Common myeloid progenitor, CD34-positive (primary cell): ENCODE results near the gene PLEKHA6.
A peak's percentile ranks its signal among the peaks of the same experiment; 100 is the strongest.

Experiments used
- CTCF ChIA-PET: fragments of 350-600 bp; sonication (Branson Sonifier 250); formaldehyde crosslinking; loops from one replicate; lab custom pipeline; 2021; ENCODE audit warnings: antibody characterized with exemption; lab: Charles Lee
- POLR2A ChIA-PET: fragments of 350-600 bp; sonication (Branson Sonifier 250); formaldehyde crosslinking; loops from one replicate; lab custom pipeline; 2021; ENCODE audit warnings: antibody characterized with exemption; lab: Charles Lee
- DNase-seq, 3 donors: peaks; one replicate each; pipeline versions ENCODE4 v3.0.0 to v3.0.0-alpha.2; 2013
- H3K27ac ChIP-seq, 2 experiments: 1 replicate in 1 of 2; 2 replicates in 1 of 2; pipeline ENCODE4 v1.7.0; 2013; ENCODE audit warnings: inconsistent platforms in 2 of 2, low read length in 2 of 2, mild to moderate bottlenecking in 2 of 2, low read depth in 1 of 2, moderate library complexity in 1 of 2; ENCODE audit not compliant: severe bottlenecking in 2 of 2, insufficient read depth in 1 of 2, poor library complexity in 1 of 2
- H3K27me3 ChIP-seq, 5 experiments: replicated peaks in 2 of 5; 1 replicate in 3 of 5; 2 replicates in 2 of 5; pipeline versions ENCODE4 v1.6.1 to v1.7.0; 2013; ENCODE audit warnings: low read length in 4 of 5, mild to moderate bottlenecking in 2 of 5, moderate library complexity in 2 of 5, inconsistent platforms in 1 of 5; ENCODE audit not compliant: insufficient read depth in 5 of 5, control insufficient read depth in 4 of 5
- H3K36me3 ChIP-seq, 4 experiments: 1 replicate in 2 of 4; 2 replicates in 2 of 4; pipeline versions ENCODE4 v1.6.1 to v1.7.0; 2013; ENCODE audit warnings: low read length in 3 of 4, control low read depth in 1 of 4, mild to moderate bottlenecking in 1 of 4; ENCODE audit not compliant: control insufficient read depth in 4 of 4, insufficient read depth in 4 of 4
- H3K4me1 ChIP-seq, 4 experiments: 1 replicate in 3 of 4; 2 replicates in 1 of 4; pipeline versions ENCODE4 v1.6.1 to v1.7.1; 2013; ENCODE audit warnings: low read length in 3 of 4, mild to moderate bottlenecking in 3 of 4, control low read depth in 1 of 4, inconsistent platforms in 1 of 4, moderate library complexity in 1 of 4; ENCODE audit not compliant: control insufficient read depth in 4 of 4, insufficient read depth in 4 of 4; ENCODE audit errors: control extremely low read depth in 1 of 4
- H3K4me3 ChIP-seq, 7 experiments: 1 replicate in 4 of 7; 2 replicates in 3 of 7; pipeline versions ENCODE4 v1.5.1 to v1.7.0; 2013; ENCODE audit warnings: mild to moderate bottlenecking in 7 of 7, low read length in 6 of 7, moderate library complexity in 6 of 7, inconsistent platforms in 2 of 7, low read depth in 2 of 7, control low read depth in 1 of 7; ENCODE audit not compliant: insufficient read depth in 4 of 7, control insufficient read depth in 1 of 7; ENCODE audit errors: extremely low read depth in 1 of 7
- H3K9me3 ChIP-seq, 5 experiments: 1 replicate in 4 of 5; 2 replicates in 1 of 5; pipeline versions ENCODE4 v1.6.1 to v1.7.1; 2013; ENCODE audit warnings: low read length in 4 of 5, mild to moderate bottlenecking in 2 of 5, inconsistent platforms in 1 of 5, low read depth in 1 of 5, moderate library complexity in 1 of 5; ENCODE audit not compliant: control insufficient read depth in 4 of 5, insufficient read depth in 2 of 5; ENCODE audit errors: control extremely low read depth in 1 of 5
- whole genome bisulfite sequencing: methylation state at CpG from one replicate; pipeline ENCODE4 v1.1.5; 2013; ENCODE audit not compliant: insufficient coverage; 5-methylcytosine and 5-hydroxymethylcytosine counted together

PLEKHA6 gene

DNA sequence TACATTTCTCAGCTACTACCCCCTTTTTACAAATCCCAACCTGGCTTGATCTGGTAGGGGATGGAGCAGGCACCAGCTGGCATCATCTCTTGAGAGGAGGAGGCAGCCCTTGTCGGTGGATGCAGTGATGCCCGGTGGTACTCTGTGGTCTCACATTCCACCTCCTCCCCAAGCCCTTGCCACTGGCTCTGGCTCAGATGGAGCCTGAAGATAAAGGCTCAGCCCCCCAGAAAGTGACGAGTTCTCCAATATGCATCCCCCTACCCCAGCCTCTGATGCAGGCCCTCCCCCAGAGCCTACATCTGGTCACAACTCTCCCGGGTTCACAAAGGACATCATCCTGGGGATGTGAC, 142.1 kb downstream of the PLEKHA6 start:
- Histone ChIP-seq H3K4me1 (peaks cover 0 to 19% (median 16%) of the 10 kb centered on the region in 4 experiments), H3K4me3 (no peak overlapping the region), H3K27me3 (no peaks in the 10 kb centered on the region), H3K27ac (no peak overlapping the region), H3K36me3 (peaks cover 0 to 4% (median 0%) of the 10 kb centered on the region in 4 experiments), H3K9me3 (no peaks in the 10 kb centered on the region)
- WGBS: 90% methylated on average over 1 of the region's 4 CpGs
- ChIA-PET POLR2A (no interaction called here), CTCF (interaction anchor here (1.5 to 4.9 kb wide), 4 partner anchors 36 to 144 kb away, joined by 3 to 74 read pairs (median 4); partner anchors contain the start of gene PLEKHA6)
- DNase-seq: no peak

DNA sequence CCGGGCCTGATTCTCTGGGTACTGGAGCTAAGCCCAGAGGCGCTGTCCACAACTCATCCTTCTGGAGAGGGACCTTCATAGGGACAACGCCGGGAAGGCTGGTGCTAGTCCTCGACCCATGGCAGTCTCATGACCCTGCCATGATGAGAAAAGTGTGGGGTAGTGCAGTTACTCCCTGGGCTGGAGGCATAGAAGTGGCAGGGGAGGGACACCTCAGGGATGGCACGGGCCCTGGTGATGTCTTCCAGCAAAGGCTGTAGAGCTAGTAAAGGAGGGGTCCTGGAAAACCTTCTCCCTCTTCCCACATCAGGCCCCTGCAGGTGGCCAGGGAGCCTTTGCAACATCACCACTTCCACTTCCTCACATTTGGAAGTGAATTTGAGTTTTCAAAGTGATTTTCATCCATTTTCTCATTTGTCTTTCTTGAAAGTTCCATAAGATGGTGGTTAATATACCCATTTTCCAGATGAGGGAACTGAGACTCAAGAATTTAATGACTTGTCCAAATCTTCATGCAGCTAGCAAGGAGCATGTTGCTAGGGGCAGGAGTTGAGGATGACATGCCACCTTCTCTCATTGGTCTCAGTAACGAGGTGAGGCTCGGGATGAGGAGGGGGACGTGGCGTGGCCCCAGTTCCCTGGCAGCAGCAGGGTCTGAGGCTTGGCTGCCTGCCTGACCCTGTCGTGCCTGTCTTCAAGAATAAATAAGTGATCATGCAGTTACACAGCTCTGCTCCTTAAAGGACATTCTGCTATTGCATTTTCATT, 142.7 kb downstream of the PLEKHA6 start:
- Histone ChIP-seq H3K36me3 (peaks cover 0 to 2% (median 0%) of the 10 kb centered on the region in 4 experiments), H3K4me1 (peaks cover 0 to 19% (median 16%) of the 10 kb centered on the region in 4 experiments), H3K27me3 (no peaks in the 10 kb centered on the region), H3K9me3 (no peaks in the 10 kb centered on the region), H3K27ac (no peak overlapping the region), H3K4me3 (no peak overlapping the region)
- no peak for DNase-seq
- POLR2A ChIA-PET: no interaction called here
- CTCF ChIA-PET: interaction anchor here (0.9 to 4.9 kb wide), 9 partner anchors 10 to 178 kb away, joined by 3 to 74 read pairs (median 3); partner anchors contain the start of gene PLEKHA6
- WGBS: 92% methylated on average over 10 of the region's 11 CpGs

DNA sequence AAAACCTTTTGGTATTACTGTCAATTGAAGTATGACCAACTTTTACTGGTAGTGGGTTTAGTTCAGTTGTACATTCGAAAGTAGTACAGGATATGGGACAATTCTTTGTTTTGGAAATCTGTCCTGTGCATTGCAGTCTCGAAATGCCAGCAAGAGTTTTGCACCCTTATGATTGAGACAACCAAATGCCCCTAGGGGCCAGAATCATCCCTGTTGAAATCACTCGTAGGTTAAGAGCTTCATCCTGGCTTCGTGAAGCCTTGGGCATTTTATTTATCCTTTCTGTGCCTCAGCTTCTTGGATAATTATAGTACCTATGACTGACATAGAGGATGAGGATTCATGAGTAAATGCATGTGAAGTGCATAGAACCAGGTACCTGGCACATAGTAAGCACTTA, 143.5 kb downstream of the PLEKHA6 start:
- CTCF ChIA-PET: interaction anchor here (0.7 to 4.9 kb wide), 11 partner anchors 9 to 179 kb away, joined by 3 to 74 read pairs (median 3); partner anchors contain the start of gene PLEKHA6

DNA sequence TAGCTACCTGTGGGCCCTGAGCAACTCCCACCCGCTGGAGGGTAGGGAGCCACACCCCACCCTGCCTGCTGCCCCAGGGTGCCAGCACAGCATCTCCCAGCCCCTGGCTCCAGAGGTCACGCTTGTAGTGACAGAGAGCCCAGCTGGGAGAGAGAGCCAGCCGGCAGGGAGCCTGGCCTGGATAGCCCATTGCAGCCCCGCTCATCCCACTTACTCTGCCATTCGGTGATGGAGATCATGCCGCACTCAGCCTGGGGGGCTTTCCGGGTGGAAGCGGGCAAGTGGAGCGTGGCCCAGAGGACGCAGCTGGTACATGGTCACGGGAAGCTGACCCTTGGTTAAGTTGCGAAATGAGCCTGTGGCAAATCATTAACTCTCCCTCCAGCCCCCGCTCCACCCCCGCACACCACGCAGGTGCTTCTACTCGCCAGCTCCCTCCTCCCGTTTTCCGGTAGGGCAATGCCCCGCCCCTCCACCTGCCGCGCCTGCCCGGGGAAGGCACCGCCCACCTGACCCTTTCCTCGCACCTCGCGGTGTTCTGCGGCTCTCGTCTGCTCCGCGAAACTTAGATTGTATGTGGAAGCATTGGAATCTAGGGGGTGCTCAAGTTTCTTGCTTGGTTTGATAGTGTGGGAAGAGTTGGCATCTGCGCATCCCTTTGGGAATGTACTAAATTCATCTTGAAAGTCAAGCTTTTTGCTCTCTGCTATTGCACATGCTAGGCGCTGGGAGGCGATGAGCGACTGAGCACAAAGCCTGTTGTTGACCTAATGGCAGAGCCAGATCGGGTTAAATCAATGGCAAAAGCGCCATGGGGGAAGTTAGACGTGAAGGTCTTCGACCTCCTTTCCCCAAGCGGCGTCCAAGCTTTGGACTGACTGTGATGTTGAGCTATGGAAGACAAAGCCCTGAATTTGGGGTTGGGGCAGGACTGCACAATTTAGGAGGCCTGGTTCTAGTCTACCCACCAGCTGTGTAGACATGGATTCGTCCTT, 145.8 kb downstream of the PLEKHA6 start, which contains the start of gene GOLT1A:
TSS of gene GOLT1A (minus strand) at position 321 of the 995 bp plus-strand sequence. CDS start at position 239, 82 bp downstream.
- no peaks in the 10 kb centered on the region for H3K27me3 ChIP-seq
- no peak within 1 kb of the TSS for H3K27ac ChIP-seq
- H3K36me3 ChIP-seq: no peaks in the 10 kb centered on the region
- no peaks in the 10 kb centered on the region for H3K9me3 ChIP-seq
- DNase-seq: peak; percentile 61 to 74 (median 70)
- peak within 1 kb of the TSS; percentile 13 to 75 (median 35) for H3K4me3 ChIP-seq
- H3K4me1 ChIP-seq: peaks cover 0 to 19% (median 16%) of the 10 kb centered on the region in 4 experiments
- CTCF ChIA-PET: interaction anchor here (0.6 to 4.9 kb wide), 30 partner anchors 8 to 218 kb away, joined by 3 to 74 read pairs (median 4); partner anchors contain the start of genes PLEKHA6 and REN
- POLR2A ChIA-PET: no interaction called here
- 26% methylated on average over 24 of the region's 41 CpGs for WGBS

More for the DNA sequence above, 143.5 kb downstream of the PLEKHA6 start:
- POLR2A ChIA-PET: no interaction called here
- Histone ChIP-seq H3K4me3 (no peak overlapping the region), H3K36me3 (no peaks in the 10 kb centered on the region), H3K4me1 (peaks cover 0 to 19% (median 16%) of the 10 kb centered on the region in 4 experiments), H3K27me3 (no peaks in the 10 kb centered on the region), H3K27ac (no peak overlapping the region), H3K9me3 (no peaks in the 10 kb centered on the region)
- 98% methylated on average over 4 of the region's 4 CpGs for WGBS
- no peak for DNase-seq

DNA sequence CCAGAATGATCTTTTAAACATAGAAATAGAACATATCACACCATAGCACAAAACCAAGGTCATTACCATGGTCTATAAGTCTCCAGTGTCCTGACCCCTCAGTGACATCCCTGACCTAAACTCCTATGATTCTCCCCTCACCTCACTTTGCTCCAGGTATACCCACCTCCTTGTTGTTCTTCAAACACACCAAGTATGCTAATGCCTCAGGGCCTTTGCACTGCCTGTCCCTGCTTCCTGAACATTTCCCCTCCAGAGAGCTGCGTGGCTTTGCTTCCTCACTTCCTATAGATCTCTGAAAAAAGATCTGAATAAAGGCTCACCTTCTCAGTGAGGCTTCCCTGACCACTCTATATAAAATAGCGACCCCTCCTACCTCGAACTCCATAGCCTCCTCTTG, 147.0 kb downstream of the PLEKHA6 start:
- ChIA-PET POLR2A (no interaction called here), CTCF (interaction anchor here (1.4 to 1.8 kb wide), 3 partner anchors 11 to 146 kb away, joined by 3 to 5 read pairs (median 4); no protein-coding TSS in a partner anchor)
- Histone ChIP-seq H3K27me3 (no peaks in the 10 kb centered on the region), H3K36me3 (no peaks in the 10 kb centered on the region), H3K9me3 (no peaks in the 10 kb centered on the region), H3K27ac (no peak overlapping the region), H3K4me1 (peaks cover 0 to 10% (median 9%) of the 10 kb centered on the region in 4 experiments), H3K4me3 (no peak overlapping the region)
- no peak for DNase-seq
- 90% methylated on average over 1 of the region's 3 CpGs for WGBS

DNA sequence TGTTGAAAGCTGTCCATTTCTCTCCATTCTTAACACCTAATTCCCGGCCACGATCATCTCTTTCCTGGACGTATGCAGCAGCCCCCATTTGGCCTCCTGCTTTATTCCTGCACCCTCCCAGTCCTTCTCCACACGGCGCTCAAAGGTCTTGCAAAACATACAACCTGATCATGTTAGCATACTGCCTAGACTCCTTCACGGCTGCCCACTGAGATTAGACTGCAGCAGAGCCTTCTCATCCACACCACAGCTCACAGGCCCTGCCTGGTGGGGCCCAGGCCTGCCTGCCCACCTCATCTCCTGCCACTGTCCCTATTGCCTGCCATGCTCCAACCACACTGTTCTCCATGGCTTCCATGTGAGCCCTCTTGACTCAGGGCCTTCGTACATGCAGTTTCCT, 148.7 kb downstream of the PLEKHA6 start:
- Histone ChIP-seq H3K4me3 (no peak overlapping the region), H3K27ac (no peak overlapping the region), H3K36me3 (no peaks in the 10 kb centered on the region), H3K4me1 (peaks cover 0 to 14% (median 10%) of the 10 kb centered on the region in 4 experiments), H3K9me3 (no peaks in the 10 kb centered on the region), H3K27me3 (no peaks in the 10 kb centered on the region)
- no peak for DNase-seq
- CTCF ChIA-PET: interaction anchor here (1.2 to 3.9 kb wide), 7 partner anchors 34 to 188 kb away, joined by 4 to 52 read pairs (median 5); partner anchors contain the start of gene REN
- POLR2A ChIA-PET: no interaction called here
- 98% methylated on average over 7 of the region's 7 CpGs for WGBS
